Upper lobe of left lung (tissue), 6 donors: ENCODE results near the gene C10orf105. TPM values are rescaled to one million over a fixed set of nuclear protein-coding genes. Genes with fewer than 3 reads are reported as not detected.

Source experiments
- ATAC-seq, 2 donors: fragments of 200-7000 bp; cut with Tn5 transposase; one replicate each; pipeline ENCODE4 v1.9.1; 2022; ENCODE audit warnings: mild to moderate bottlenecking in 2 of 2, moderate library complexity in 2 of 2; ENCODE audit not compliant: low FRiP score in 2 of 2
- DNase-seq, 2 donors: peaks; one replicate each; pipeline ENCODE4 v3.0.0-alpha.2; 2019 to 2020
- H3K27ac ChIP-seq, 4 donors: fragments of 200-600 bp; sonication (generic); one replicate each; pipeline ENCODE4 v1.5.1; 2016 to 2019
- H3K27me3 ChIP-seq, 4 donors: fragments of 200-600 bp; sonication (generic); one replicate each; pipeline ENCODE4 v1.5.1; 2017 to 2019
- H3K36me3 ChIP-seq, 4 donors: fragments of 200-600 bp; sonication (generic); one replicate each; pipeline ENCODE4 v1.5.1; 2016 to 2019
- H3K4me1 ChIP-seq, 4 donors: fragments of 200-600 bp; sonication (generic); one replicate each; pipeline ENCODE4 v1.5.1; 2018 to 2019
- H3K4me3 ChIP-seq, 4 donors: fragments of 200-600 bp; sonication (generic); one replicate each; pipeline ENCODE4 v1.5.1; 2017 to 2019; ENCODE audit warnings: mild to moderate bottlenecking in 2 of 4, moderate library complexity in 1 of 4
- H3K9me3 ChIP-seq, 4 donors: fragments of 200-600 bp; sonication (generic); one replicate each; pipeline ENCODE4 v1.5.1; 2018 to 2019
- EP300 ChIP-seq, 4 donors: sonication (generic); formaldehyde crosslinking; IDR thresholded peaks; one replicate each; pipeline ENCODE4 v1.5.1; 2017; ENCODE audit warnings: antibody characterized with exemption in 4 of 4, control low read depth in 2 of 4
- POLR2A ChIP-seq, 4 donors: fragments of 450-650 bp; IDR thresholded peaks; one replicate each; pipeline ENCODE4 v1.5.1; 2016 to 2017; ENCODE audit warnings: antibody characterized with exemption in 4 of 4, mild to moderate bottlenecking in 2 of 4
- POLR2AphosphoS5 ChIP-seq, 2 donors: sonication (generic); formaldehyde crosslinking; IDR thresholded peaks; one replicate each; pipeline ENCODE4 v1.5.1; 2017; ENCODE audit warnings: antibody characterized with exemption in 2 of 2
- WGBS, 2 donors: methylation state at CpG; one replicate each; pipeline ENCODE4 v1.1.5; 2017 to 2018; 5-methylcytosine and 5-hydroxymethylcytosine counted together
- total RNA-seq, 6 donors: library from RNA; depleted of rRNA in 4 of 6; stranded (reverse); fragments of >200 nt in 4 of 6; gene quantifications; one replicate each; pipeline versions ENCODE4 v1.1.0 to v1.2.1, GENCODE V29; 2016 to 2021
- TF ChIP-seq, protein P1 (sequence below), 6 experiments: fragments of 450-650 bp in 4 of 6; fragments of 200-600 bp in 2 of 6; sonication (generic) in 2 of 6; IDR thresholded peaks; one replicate each; pipeline ENCODE4 v1.5.1; 2016 to 2019; ENCODE audit warnings: antibody characterized with exemption in 6 of 6
- donor health status: DM: no; HTN: no; CAD: no; lungs with moderate emphysema.
- donor health status: DM: no; HTN: yes; CAD: no; lungs with severe emphysema.

The C10orf105 gene
- total RNA-seq, 6 donors from 2014 or later = 0.15 to 1.0 (median 0.44) TPM; not detected in 1

DNA sequence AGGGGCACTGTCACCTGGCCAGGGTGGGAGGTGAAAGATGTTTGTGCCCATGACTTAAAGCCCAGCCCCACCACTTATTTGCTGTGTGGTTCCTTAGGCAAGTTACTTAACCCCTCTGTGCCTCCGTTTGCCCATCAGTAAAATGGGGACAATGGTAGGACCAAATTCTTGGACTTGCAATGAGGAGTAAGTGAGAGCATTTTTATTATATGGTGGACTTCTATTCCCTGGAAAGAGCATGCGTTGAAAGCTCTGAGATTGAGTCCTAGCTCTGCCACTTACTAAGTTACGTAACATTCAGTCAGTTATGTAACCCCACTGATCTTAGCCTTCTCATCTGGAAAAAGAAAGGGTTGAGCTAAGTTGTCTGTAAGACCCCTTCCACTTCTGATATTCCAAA, 35.0 kb upstream of the C10orf105 start:
- peaks cover 70 to 89% (median 73%) of the 10 kb centered on the region in 4 donors for H3K4me1 ChIP-seq
- no peak overlapping the region for H3K4me3 ChIP-seq
- no peaks in the 10 kb centered on the region for H3K27me3 ChIP-seq
- TF ChIP-seq EP300 (IDR thresholded peaks at IDR 0.05) = no peak
- no peak for TF ChIP-seq POLR2A (IDR thresholded peaks at IDR 0.05)
- TF ChIP-seq POLR2AphosphoS5 (IDR thresholded peaks at IDR 0.05) = no peak
- TF ChIP-seq, protein P1, sequence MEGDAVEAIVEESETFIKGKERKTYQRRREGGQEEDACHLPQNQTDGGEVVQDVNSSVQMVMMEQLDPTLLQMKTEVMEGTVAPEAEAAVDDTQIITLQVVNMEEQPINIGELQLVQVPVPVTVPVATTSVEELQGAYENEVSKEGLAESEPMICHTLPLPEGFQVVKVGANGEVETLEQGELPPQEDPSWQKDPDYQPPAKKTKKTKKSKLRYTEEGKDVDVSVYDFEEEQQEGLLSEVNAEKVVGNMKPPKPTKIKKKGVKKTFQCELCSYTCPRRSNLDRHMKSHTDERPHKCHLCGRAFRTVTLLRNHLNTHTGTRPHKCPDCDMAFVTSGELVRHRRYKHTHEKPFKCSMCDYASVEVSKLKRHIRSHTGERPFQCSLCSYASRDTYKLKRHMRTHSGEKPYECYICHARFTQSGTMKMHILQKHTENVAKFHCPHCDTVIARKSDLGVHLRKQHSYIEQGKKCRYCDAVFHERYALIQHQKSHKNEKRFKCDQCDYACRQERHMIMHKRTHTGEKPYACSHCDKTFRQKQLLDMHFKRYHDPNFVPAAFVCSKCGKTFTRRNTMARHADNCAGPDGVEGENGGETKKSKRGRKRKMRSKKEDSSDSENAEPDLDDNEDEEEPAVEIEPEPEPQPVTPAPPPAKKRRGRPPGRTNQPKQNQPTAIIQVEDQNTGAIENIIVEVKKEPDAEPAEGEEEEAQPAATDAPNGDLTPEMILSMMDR (IDR thresholded peaks at IDR 0.05) = no peak
- peak overlapping the region; percentile 81 to 90 (median 86) for H3K27ac ChIP-seq
- WGBS, 2 donors = 50 to 62% methylated on average over 3 of the region's 3 CpGs
- ATAC-seq (peak in 1 of 2 donors; percentile 32), DNase-seq (no peak)
- H3K36me3 ChIP-seq = peaks cover 3 to 87% (median 24%) of the 10 kb centered on the region in 4 donors
- H3K9me3 ChIP-seq = no peaks in the 10 kb centered on the region

DNA sequence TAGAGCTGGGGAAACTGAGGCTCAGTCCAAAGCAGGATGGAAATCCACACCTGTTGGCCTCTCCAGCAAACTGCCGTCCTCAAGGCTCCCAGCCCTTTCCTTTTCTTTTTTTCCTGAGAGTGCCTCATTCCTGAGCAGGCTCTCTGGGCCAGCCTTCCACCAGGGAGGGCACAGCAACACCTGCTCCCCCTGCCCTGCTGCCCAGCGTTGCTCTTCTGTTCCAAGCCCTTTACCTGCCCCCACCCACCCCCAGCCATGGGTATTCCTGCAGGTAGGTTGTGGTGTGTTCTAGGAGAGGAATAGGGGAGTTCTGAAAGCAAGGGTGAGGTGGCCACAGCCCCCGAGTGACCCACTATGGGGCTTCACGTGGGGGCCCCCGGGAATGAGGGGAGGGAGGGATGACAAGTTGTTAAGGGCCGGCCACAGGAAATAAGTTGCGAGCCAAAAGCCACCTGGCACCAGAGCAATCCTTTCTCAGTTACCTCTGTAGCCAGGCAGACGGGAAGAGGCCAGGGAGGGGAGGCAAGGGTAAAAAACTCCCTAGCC, 34.5 kb upstream of the C10orf105 start:
- H3K4me1 ChIP-seq = peaks cover 74 to 94% (median 78%) of the 10 kb centered on the region in 4 donors
- H3K27ac ChIP-seq = peak overlapping the region; percentile 81 to 90 (median 86)

GRCh38 chr10:71753091-71753959, 33.7 kb upstream of the C10orf105 start:
- DNase-seq = peak in 1 of 2 donors; percentile 86
- 72 to 76% methylated on average over 15 of the region's 15 CpGs for WGBS, 2 donors

More for the DNA sequence above, 34.5 kb upstream of the C10orf105 start:
- no peak for TF ChIP-seq POLR2A (IDR thresholded peaks at IDR 0.05)
- H3K27me3 ChIP-seq = no peaks in the 10 kb centered on the region
- no peak overlapping the region for H3K4me3 ChIP-seq
- DNase-seq (no peak), ATAC-seq (no peak)
- WGBS, 2 donors = 45 to 50% methylated on average over 8 of the region's 8 CpGs
- H3K9me3 ChIP-seq = no peaks in the 10 kb centered on the region
- peaks cover 3 to 84% (median 22%) of the 10 kb centered on the region in 4 donors for H3K36me3 ChIP-seq

DNA sequence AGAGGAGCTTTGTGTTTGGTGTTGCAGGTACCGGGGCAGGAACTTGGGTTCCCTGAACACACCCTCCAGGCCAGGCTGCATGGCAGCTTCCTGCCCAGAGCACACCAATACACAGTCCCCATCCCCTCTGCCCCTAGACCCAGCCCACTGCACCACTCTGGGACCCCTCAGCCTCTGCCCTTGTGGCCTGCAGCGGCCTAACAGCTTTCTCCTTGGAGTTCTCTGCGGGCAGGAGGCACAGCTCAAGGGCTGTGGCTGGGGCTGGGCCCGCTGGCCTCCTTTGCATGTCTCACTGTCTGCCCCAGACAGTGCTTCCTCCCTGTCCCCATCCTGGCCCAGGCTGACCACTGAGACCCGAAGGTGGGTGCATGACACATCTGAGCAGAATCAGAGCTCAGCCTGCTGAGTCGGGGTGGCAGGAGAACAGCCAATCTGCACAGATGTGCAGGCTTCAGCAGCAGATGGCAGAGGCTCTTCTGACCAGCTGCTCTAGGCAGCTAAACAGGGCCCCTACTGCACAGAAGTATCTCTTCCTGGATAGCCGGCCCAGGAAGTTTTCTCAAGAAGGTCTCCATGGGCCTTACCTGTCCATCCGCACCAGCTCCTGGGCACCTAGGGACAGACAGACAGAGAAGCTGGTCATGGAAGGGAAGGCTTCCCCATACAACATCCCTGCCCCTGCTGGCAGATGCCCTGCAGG, 33.0 kb upstream of the C10orf105 start:
- Histone ChIP-seq H3K27ac (peak overlapping the region; percentile 83 to 87 (median 84)), H3K4me3 (no peak overlapping the region), H3K9me3 (no peaks in the 10 kb centered on the region), H3K27me3 (no peaks in the 10 kb centered on the region), H3K36me3 (peaks cover 3 to 69% (median 16%) of the 10 kb centered on the region in 4 donors), H3K4me1 (peaks cover 75 to 94% (median 85%) of the 10 kb centered on the region in 4 donors)
- ATAC-seq = no peak
- WGBS, 2 donors = 8 to 70% methylated on average over 2 to 8 of the region's 8 CpGs
- TF ChIP-seq EP300 (IDR thresholded peaks at IDR 0.05) (no peak), POLR2AphosphoS5 (IDR thresholded peaks at IDR 0.05) (no peak), POLR2A (IDR thresholded peaks at IDR 0.05) (no peak)
- TF ChIP-seq, protein P1 (IDR thresholded peaks at IDR 0.05) = no peak
- peak in 1 of 2 donors; percentile 60 for DNase-seq

More at GRCh38 chr10:71753091-71753959, 33.7 kb upstream of the C10orf105 start:
- TF ChIP-seq, protein P1 (IDR thresholded peaks at IDR 0.05) = no peak
- TF ChIP-seq POLR2A (IDR thresholded peaks at IDR 0.05) (peak in 1 of 4 donors; percentile 54), EP300 (IDR thresholded peaks at IDR 0.05) (peak in 1 of 4 donors; percentile 49), POLR2AphosphoS5 (IDR thresholded peaks at IDR 0.05) (peak; percentile 69 to 76)
- H3K36me3 ChIP-seq = peaks cover 3 to 76% (median 19%) of the 10 kb centered on the region in 4 donors
- H3K27me3 ChIP-seq = no peaks in the 10 kb centered on the region
- ATAC-seq = peak; percentile 58 to 64
- H3K4me3 ChIP-seq = no peak overlapping the region
- no peaks in the 10 kb centered on the region for H3K9me3 ChIP-seq
- H3K4me1 ChIP-seq = peaks cover 74 to 94% (median 83%) of the 10 kb centered on the region in 4 donors
- peak overlapping the region; percentile 83 to 90 (median 86) for H3K27ac ChIP-seq
